ENCODE measurements around the gene CCNY.
A peak's percentile ranks its signal among the peaks of the same experiment; 100 is the strongest.
"Not testable (repeated sequence)": the region's sequence is repeated elsewhere in the genome, so short reads cannot be mapped to it uniquely, and the experiment has no call there.

CCNY gene

DNA sequence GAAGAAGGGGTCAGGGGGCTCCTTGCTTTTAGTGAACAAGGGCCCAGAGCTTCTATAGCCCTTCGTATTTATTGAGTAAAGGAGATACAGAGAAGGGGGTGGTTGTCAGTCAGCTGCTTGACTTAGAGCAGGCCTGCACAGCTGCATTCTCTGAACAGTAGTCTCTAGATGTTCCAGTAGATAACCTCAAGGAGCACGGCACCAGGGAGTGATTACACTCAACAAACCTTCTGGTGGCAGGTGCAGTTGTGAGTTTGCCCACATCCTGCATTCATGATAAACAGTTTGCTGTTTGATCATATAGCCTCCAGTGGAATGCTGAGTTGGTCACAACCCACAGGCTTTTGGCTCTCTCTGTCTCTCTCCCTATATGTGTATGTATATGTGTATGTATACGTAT lies 198.8 kb downstream of the CCNY start:
- no peak for DNase-seq

DNA sequence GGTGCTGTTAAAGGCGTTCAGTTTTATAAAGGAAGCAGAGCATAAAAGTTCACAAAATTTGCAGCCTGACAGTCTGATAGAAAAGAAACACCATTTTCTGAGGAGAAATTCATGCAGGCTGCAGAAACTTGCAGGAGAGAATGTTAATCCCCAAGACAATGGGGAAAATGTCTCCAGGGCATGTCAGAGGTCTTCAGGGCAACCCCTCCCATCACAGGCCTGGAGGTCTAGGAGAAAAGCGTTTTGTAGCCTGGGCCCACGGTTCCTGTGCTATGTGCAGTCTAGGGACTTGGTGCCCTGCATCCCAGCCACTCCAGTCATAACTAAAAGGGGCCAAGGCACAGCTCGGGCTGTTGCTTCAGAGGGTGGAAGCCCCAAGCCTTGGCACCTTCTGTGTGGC lies 200.5 kb downstream of the CCNY start:
- DNase-seq: no peak

DNA sequence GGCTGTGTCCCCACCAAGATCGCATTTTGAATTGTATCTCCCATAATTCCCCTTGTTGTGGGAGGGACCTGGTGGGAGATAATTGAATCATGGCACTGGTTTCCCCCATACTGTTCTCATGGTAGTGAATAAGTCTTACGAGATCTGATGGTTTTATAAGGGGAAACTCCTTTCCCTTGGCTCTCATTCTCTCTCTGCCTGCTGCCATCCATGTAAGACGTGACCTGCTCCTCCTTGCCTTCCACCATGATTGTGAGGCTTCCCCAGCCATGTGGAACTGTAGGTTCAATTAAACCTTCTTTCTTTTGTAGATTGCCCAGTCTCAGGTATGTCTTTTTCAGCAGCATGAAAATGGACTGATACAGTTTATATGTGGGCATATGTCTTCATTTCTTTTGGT lies 201.6 kb downstream of the CCNY start:
- not testable (repeated sequence) for DNase-seq

DNA sequence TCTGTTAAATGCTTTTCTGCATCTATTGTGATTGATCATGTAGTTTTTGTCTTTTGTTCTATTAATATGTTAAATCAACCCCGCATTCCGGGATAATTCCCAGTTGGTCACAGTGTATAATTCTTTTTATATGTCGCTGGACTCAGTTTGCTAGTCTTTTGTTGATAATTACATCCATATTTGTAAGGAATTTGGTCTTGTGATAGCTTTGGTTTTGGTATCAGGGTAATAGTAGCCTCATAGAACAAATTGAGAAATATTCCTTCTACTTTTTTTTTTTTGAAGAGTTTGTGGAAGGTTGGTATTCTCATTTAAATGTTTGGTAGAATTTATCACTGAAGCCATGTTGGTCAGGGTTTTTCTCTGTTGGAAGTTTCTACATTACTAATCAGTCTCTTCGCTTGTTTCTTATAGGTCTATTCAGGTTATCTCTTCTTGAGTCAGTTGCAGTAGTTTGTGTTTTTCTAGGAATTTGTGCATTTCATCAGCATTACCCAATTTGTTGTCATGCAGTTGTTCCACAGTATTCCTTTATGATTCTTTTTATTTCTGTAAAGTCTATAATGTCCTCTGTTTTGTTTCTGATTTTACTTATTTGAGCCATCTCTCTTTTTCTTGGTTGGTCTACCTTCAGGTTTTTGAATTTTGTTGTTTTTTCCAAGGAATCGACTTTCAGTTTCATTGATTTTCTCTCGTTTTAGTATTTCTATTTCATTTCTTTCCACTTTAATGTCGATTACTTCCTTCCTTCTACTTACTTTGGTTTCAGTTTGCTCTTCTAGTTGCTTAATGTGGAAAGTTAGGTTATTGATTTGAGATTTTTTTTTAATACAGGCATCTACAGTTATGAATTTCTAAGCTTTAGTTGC lies 204.2 kb downstream of the CCNY start:
- no peak for DNase-seq

DNA sequence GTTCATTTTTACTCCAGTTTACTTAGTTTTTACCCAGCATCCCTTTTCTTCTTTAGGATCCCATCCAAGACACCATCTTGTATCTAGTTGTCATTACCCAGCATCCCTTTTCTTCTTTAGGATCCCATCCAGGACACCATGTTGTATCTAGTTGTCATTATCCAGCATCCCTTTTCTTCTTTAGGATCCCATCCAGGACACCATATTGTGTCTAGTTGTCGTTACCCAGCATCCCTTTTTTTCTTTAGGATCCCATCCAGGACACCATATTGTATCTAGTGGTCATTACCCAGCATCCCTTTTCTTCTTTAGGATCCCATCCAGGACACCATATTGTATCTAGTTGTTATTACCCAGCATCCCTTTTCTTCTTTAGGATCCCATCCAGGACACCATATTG lies 205.4 kb downstream of the CCNY start:
- no peak for DNase-seq

DNA sequence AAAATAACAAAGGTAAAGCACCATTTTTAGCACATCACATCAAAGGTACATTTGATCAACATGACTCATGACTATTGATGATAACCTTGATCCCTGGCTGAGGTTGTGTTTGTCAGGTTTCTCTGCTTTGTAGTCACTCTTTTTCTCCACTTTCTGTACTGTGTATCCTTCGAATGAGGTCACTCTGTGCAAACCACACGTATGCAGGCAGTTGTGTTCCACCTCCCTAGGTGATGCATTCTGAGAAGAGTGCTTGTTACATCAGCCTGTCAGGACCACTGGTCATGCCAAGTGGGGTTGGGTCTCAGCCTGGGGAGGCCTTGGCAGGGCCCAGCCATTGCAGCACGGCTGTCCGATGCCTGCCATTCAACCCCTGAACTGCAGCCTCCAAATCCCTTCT lies 206.0 kb downstream of the CCNY start:
- no peak for DNase-seq

DNA sequence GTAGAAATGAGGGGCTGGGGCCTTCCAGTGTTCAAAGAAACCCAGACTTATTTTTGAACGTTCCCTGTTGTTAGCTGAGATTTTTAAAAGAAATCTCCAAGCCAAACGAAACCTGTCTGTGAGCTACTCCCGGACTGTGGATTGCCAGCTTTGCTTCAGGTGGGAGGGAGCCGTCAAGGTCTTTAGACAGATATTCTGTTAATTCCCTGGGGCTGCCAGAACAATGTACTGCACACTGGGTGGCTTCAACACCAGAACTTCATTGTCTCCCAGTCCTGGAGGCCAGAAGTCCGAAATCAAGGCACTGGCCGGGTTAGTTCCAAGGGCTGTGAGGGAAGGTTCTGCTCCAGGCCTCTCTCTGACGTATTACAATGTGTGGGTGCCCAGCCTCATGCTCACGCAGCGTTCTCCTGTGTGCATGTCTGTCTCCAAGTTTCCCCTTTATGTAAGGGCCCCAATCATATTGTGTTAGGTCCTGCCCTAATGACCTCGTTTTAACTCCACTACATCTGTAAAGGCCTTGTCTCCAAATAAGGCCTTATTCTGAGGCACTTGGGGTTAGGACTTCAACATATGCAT lies 208.9 kb downstream of the CCNY start:
- no peak for DNase-seq

DNA sequence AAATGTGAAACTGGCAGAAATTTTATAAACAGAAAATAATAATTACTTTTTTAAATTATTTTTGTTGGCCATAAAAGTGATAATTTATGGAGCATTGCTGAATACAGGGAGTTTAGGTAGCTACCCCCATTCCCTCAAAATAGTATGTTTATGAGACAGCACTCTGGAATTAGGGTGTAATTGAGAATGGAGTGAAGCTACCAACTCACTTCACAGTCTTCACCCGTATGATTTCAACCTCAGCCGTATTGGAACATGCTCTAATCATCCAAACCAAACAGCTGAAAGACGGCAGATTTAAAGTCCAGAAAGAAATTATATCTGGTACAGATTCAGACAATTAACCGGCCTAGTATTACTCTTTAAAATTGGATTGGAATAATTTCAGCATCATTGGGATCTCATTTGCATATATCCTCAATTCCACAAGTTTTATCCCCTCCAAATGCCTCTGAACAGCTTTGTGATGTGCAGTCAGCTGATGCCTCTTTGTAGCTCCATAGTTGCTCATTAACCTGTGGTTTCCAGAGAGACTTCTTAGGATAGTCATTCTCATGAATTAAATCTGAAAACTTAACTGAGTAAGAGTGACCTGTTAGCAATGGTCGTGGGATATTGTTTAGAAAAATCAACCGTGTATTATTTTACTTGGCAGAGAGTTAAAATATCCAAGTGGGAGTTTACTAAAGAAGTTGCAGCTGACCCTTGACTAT lies 209.7 kb downstream of the CCNY start:
- no peak for DNase-seq

DNA sequence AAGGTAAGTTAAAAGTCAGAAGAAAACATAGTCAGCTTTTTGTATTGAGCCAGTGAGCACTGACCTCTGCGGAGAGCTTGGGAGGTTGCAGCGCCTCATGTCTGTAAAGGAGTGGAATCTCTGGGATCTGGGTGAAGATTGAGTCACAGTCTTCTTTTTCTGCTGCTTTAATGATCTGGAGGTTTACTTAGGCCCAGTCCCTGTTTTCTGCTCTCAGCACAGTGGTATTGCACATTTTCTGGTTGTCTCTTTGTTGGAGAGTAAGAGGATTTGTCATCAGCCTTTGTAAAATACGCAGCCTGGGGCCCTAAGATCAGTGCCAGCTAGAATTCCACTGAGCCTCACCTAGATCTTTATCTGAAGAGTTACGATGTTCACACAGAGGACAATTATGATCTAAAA lies 210.5 kb downstream of the CCNY start:
- DNase-seq: no peak

DNA sequence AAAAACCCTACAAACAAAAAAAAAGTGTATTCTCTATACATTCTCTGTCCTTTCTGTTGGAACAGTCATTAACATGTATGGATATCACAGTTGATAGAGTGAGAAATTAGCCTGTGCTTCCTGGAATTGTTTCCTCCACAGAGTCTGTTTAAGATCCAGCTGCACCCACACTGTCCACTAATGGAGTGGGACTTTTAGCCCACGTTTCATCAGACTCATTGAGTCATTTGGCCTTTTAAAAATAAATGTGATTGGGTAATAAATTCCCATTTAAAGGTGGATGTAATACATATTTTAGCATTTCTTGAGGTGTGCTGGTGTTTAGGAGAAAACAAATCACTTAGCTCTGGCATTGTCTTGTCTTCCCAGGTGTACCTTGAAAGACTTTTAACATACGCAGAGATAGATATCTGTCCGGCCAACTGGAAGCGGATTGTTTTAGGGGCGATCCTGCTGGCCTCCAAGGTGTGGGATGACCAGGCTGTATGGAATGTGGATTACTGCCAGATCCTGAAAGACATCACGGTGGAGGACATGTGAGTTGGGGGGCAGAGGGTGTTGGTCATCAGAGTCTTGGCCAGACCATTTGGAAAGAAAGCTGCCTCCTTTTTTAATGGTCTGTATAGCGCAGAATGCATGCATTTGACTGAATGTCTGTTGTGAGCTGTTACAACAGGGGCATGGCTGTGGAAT lies 216.5 kb downstream of the CCNY start:
- DNase-seq: no peak

DNA sequence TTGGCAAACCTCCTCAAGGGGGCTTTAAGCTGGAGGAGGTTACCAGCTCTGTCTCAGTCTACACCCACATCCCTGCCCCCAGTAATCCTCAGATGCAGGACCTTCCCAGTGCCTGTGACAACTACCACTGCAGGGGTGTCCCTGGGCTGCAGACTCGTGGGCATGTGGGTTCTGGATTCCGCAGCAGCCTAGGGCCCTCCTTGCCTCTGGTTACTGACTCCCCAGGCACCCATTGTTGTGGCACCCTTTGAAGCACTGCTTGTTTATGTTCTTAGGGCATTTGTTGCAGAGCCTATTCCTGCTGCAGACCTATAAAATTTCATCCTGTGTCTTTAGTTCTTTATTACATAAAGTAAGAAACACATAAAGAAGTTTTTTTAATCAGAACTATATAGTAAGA lies 217.7 kb downstream of the CCNY start:
- no peak for DNase-seq

DNA sequence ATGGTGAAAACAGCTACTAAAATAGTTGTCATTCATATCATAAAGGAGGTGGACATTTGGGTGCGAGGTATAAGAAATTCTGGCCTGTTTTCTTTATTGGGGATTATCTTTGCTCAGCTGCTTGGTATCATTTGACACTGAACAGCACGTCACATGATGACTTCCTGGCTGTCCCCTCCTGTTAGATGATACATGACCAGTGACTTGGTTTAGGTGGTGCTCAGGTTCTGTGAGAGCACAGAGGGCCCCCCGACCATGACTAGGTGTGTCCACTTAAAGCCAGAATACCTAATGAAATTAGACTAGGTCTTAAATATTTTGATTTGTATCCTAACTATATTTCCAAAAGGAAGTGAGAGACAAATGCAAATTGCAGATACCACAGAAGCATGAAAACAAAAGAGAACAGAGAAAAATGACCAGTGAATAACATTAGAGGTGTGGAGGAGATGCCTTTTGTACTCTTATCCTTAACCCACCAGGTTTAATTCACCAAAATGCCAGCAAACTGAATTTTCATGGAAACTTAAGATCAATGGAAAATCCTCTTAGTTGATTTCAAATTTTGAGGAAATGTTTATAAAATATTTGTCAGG lies 218.2 kb downstream of the CCNY start:
- peak; percentile 3 for DNase-seq

DNA sequence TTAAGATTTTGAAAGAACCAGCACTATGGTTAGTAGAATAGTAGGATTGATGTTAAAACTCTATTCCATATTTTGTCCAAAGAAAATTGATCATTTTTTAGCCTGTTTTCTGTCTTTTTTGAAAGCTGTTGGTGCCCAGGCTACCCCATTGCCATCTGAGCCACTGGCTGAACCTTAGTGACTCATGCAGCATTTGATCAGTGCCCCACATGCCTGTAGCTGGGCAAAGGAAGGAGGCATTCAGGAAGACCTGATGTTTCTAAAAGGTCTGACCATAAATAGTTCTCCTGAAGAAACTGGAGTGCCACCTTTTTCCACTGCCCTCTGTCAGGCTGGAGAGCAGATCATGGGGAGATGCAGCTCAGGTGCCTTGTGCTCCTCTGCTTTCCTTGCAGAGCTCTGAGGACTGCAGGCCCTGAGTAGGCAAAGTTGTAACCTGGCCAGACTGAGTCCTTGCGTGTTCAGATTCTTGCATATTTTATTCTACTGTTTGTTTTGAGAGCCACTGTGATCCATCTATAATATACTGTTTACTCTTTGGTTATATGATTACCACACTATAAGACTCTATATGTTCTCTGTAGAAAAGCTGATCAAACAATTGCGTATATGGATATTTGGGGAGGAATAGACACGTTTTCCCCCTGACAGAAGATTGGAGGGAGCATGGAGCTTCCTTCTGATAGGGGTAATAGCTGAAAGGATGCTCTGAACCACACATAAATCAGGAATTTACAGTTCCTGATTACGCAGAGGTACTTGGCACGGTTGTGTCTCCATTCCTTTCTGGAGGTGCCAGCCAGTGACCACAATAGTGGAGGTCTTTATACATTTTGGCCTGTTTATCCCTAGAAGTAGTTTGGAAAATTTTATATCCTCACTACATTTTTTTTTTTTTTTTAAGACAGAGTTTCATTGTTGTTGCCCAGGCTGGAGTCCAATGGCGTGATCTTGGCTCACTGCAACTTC lies 219.9 kb downstream of the CCNY start:
- DNase-seq: no peak

DNA sequence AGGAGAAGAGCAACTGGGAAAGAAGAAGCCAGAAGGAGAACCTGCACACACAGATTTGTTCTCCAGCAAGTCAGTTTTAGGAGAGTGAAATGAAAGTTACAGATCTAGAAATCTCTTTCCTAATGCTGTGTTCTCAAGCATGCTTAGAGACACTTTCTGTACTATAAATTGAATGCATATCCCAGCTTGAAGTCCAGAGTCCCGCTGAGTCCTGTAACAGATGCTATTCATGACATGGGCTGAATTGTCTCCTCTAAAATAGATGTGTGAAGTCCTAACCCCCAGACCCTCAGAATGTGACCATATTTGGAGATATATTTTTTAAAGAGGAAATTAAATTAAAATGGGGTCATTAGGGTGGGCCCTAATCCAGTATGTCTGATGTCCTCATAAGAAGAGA lies 222.0 kb downstream of the CCNY start:
- DNase-seq: no peak

DNA sequence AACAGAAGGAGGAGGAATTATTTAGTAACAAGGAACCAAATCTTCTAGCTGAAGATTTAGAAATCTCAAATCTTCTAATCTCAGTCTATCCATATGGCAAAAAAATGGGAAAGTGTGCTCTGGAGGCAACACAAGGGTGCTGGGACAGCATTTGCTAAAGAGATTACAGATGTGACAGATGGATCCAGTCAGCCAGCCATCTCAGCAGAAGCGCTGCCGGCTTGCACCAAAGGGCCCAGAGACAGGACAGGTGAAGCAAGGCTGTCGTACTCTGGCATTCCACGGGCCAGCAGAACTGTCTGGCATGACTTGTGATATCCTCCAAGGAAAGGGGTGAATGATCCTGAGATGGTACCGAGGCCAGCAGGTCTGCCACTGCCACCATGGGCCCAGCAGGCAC lies 223.1 kb downstream of the CCNY start:
- DNase-seq: no peak

DNA sequence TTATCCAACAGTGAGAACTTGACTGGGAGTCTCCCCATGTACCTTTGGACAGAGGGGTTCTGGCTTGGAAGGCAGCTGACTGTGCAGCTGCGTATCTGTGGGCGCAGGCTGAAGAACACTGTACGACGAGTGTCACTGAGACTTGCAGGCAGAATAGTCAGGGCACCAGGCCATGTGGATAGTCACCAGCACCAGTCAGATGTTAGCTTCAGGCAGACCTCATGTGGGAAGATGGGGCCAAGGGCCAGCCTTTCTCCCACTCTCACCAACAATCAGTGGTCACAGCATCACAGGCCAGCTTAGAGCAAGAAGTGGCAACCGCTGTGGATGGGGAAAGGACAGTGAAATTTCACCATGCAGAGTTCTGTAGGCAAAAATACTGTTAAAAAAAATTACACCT lies 225.4 kb downstream of the CCNY start:
- DNase-seq: peak; percentile 48

DNA sequence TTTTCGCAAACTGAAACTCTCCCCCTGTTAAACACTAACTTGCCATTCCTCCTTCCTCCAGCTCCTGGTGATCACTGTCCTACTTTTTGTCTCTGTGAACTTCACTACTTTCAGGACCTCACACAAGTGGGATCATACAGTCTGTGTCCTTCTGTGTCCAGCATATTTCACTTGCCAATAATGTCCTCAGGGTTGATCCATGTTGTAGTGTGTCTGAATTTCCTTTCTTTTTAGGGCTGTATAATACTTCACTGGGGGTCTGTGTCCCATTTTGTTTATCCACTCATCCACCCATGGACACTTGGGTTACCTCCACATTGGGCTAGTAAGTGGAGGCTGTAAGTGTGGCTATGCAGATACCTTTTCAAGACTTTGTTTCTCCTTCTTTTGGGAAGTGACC lies 226.1 kb downstream of the CCNY start:
- DNase-seq: no peak

DNA sequence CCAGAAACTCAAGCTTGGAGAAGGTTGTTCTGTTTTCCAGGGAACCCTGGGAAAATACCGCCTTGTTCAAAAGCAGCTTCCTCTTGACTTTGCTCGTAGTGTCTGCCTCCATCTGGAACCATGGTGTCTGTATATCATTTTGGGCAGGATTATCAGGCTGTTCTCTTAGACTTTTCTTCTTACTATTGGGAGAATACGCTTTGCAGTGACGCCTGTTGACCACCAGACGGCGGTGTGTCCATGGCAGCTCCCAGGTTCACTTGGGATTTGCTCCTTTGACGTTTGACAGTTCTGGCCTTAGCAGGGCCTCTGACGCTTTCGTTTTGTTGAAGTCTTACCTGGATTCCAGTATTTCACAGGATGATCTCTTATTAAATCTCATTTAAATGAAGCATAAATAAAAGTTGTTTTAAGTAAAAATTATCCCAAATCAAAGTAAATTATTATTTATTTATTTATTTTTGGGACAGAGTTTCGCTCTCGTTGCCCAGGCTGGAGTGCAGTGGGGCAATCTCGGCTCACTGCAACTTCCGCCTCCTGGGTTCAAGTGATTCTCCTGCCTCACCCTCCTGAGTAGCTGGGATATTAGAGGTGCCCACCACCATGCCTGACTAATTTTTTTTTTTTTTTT lies 227.1 kb downstream of the CCNY start:
- DNase-seq: peak; percentile 56

DNA sequence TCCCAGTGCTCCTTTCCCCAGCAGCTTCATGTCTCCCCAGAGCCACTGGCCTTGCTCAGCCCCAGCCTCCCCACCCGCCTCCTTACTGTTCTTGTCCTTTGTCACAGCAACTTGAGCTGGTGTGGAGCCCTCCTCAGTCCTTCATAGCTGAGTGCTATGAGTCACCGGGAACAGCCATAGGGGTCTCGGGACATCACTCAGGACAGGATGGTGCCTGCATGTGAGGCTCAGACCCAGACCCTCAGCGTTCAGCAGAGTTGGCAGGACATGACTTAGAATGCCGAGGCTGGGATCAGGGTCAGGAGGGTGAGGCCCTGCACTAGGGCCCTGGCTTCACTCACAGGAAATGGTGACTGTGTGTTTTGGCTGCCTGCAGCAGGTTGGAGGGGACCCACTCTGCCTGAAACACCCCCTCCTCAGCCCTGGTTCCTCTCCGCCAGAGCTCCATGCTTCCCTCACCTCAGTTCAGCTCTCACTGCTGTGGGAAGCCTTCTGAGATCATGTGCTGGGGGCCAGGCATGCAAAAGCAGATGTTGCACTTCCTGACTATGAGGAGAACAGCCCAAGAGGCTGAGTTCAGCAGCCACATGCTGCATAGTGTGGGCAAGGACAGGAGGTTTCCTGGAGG lies 228.1 kb downstream of the CCNY start:
- peak; percentile 14 for DNase-seq

DNA sequence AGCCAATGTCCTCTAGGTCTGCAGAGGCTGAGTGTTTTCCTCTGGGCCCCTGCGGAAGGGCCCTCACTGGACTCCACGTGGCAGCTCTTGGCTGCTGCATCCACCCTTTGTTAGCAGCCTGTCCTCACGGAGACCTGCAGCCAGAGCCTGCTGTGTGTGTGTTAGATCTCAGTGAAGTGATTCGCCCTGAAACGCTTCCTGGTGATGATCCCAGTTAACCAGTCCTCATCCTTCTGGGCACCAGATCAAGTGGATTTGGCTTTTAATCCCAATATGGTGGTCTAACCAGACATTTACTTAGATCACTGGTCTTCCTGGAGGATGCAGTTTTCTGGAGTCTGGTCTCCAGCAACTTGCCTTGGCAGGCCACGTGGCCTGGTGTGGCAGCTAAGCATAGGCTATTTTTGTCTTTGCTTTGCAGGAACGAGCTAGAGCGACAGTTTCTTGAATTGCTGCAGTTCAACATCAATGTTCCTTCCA lies 229.3 kb downstream of the CCNY start:
- DNase-seq: peak; percentile 41

DNA sequence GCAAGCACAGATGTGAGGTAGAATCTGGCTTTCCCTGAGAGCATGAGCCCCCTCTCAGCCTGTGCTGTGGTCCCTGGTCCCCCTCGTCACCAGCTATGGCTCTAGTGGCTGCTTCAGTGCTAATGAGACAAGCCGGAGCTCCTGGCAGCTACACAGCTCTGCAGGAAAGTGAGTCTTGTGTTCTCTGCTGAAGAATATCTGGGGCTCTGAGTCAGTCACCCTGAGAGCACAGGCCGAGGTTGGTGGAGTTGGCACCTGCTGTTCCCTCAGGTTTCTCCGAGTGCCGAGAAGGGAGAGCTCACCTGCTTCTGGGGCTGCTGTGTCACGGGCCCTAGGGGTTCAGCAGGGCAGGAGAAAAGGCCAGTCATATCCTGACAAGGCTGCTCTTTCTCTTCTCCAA lies 231.6 kb downstream of the CCNY start:
- DNase-seq: no peak
